KMS-11 (cell line): ENCODE results near the gene EIF4H.
"Not testable (repeated sequence)": the region's sequence is repeated elsewhere in the genome, so short reads cannot be mapped to it uniquely, and the experiment has no call there.

ENCODE experiments used
- H2AFZ ChIP-seq: fragments of 200-600 bp; sonication (generic); 2 replicates; pipeline ENCODE4 v1.6.1; 2016; ENCODE audit warnings: antibody characterized with exemption, mixed run types, low read depth
- H3K27ac ChIP-seq: fragments of 200-600 bp; sonication (generic); 2 replicates; pipeline ENCODE4 v1.6.1; 2016; ENCODE audit warnings: mild to moderate bottlenecking, mixed run types
- H3K27me3 ChIP-seq: fragments of 200-600 bp; sonication (generic); 2 replicates; pipeline ENCODE4 v1.6.1; 2017; ENCODE audit warnings: mild to moderate bottlenecking, low read depth, mixed run types, moderate library complexity; ENCODE audit not compliant: insufficient read depth
- H3K36me3 ChIP-seq: fragments of 200-600 bp; sonication (generic); 2 replicates; pipeline ENCODE4 v1.6.1; 2017; ENCODE audit warnings: mild to moderate bottlenecking, mixed run types; ENCODE audit not compliant: insufficient read depth
- H3K4me1 ChIP-seq: fragments of 200-600 bp; sonication (generic); 2 replicates; pipeline ENCODE4 v1.6.1; 2016; ENCODE audit warnings: mild to moderate bottlenecking, low read depth, mixed run types; ENCODE audit not compliant: poor library complexity, severe bottlenecking
- H3K4me2 ChIP-seq: fragments of 200-600 bp; sonication (generic); 2 replicates; pipeline ENCODE4 v1.7.0; 2016; ENCODE audit warnings: mild to moderate bottlenecking, mixed run types
- H3K4me3 ChIP-seq: fragments of 200-600 bp; sonication (generic); IDR thresholded peaks from 2 replicates; pipeline ENCODE4 v1.6.1; 2017; ENCODE audit warnings: low read depth, low read length, mixed read lengths; ENCODE audit not compliant: insufficient read depth
- H3K79me2 ChIP-seq: fragments of 200-600 bp; sonication (generic); 2 replicates; pipeline ENCODE4 v1.6.1; 2016; ENCODE audit warnings: low read depth, mixed run types; ENCODE audit not compliant: insufficient read depth
- H3K9ac ChIP-seq: fragments of 200-600 bp; sonication (generic); 2 replicates; pipeline ENCODE4 v1.6.1; 2016; ENCODE audit warnings: mild to moderate bottlenecking, mixed run types
- H4K20me1 ChIP-seq: fragments of 200-600 bp; sonication (generic); 2 replicates; pipeline ENCODE4 v1.6.1; 2016; ENCODE audit warnings: mild to moderate bottlenecking, mixed run types; ENCODE audit not compliant: insufficient read depth
- CTCF ChIP-seq: fragments of 200-600 bp; sonication (generic); conservative IDR thresholded peaks from 2 replicates; pipeline ENCODE4 v1.6.1; 2017; ENCODE audit warnings: low read depth, mild to moderate bottlenecking, antibody characterized with exemption, low read length, moderate library complexity, mixed read lengths

EIF4H gene

GRCh38 chr7:74202841-74203556, 28.8 kb downstream of the EIF4H start:
- Histone ChIP-seq H3K4me2 (peak overlapping the region; percentile 10; the same call in 1 of the 2 replicates), H3K36me3 (no peaks in the 10 kb centered on the region), H4K20me1 (0 out of 2 replicates have a peak, but pooled peaks cover 5% of the 10 kb centered on the region), H3K4me1 (peaks cover 17% of the 10 kb centered on the region), H3K9ac (no peak overlapping the region), H2AFZ (no peak overlapping the region), H3K79me2 (no peaks in the 10 kb centered on the region), H3K4me3 (no peak overlapping the region), H3K27me3 (peaks cover 61% of the 10 kb centered on the region), H3K27ac (no peak overlapping the region)
- peak; percentile 78 for TF ChIP-seq CTCF

DNA sequence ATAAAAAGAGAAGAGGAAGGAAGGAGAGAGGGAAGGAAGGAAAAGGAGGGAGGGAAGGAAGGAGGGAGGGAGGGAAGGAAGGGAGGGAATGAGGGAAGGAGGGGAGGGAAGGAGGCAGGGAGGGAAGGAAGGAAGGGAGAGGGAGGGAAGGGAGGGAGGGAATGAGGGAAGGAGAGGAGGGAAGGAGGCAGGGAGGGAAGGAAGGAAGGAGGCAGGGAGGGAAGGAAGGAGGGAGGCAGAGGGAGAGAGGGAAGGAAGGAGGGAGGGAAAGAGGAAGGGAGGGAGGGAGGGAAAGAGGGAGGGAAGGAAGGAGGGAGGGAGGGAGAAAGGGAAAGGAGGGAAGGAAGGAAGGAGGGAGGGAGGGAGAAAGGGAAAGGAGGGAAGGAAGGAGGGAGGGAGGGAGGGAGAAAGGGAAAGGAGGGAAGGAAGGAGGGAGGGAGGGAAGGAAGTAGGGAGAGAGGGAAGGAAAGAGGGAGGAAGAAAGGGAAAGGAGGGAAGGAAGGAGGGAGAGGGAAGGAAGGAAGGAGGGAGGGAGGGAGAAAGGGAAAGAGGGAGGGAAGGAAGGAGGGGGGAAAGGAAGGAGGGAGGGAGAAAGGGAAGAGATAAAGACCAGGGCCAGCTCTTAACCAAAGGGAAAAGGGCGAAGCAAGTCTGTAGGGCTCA, 29.9 kb downstream of the EIF4H start:
- H3K4me3 ChIP-seq = no peak overlapping the region
- no peak for TF ChIP-seq CTCF
- no peak overlapping the region for H3K27ac ChIP-seq
- H3K4me2 ChIP-seq = no peak overlapping the region
- H3K9ac ChIP-seq = no peak overlapping the region
- H3K27me3 ChIP-seq = peaks cover 70% of the 10 kb centered on the region
- 0 out of 2 replicates have a peak, but pooled peaks cover 5% of the 10 kb centered on the region for H4K20me1 ChIP-seq
- H3K79me2 ChIP-seq = no peaks in the 10 kb centered on the region
- no peaks in the 10 kb centered on the region for H3K36me3 ChIP-seq
- no peak overlapping the region for H2AFZ ChIP-seq
- peaks cover 17% of the 10 kb centered on the region for H3K4me1 ChIP-seq

DNA sequence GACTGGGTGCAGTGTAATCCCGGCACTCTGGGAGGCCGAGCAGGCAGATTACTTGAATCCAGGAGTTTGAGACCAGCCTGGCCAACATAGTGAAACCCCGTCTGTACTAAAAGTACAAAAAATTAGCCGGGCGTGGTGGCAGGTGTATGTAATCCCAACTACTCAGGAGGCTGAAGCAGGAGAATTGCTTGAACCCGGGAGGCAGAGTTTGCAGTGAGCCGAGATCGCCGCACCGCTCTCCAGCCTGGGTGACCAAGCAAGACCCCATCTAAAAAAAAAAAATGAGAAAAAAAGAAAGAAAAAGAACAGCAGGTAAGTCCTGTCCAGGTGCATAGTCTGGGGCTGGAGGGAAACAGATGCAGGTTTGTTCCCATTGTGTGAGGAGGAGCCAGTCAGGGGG, 31.9 kb downstream of the EIF4H start:
- H3K4me1 ChIP-seq = peaks cover 17% of the 10 kb centered on the region
- H3K79me2 ChIP-seq, H3K27ac ChIP-seq, H3K36me3 ChIP-seq, H4K20me1 ChIP-seq, H3K4me3 ChIP-seq, H3K4me2 ChIP-seq, H3K9ac ChIP-seq, H2AFZ ChIP-seq: not testable (repeated sequence)
- H3K27me3 ChIP-seq = peaks cover 81% of the 10 kb centered on the region

DNA sequence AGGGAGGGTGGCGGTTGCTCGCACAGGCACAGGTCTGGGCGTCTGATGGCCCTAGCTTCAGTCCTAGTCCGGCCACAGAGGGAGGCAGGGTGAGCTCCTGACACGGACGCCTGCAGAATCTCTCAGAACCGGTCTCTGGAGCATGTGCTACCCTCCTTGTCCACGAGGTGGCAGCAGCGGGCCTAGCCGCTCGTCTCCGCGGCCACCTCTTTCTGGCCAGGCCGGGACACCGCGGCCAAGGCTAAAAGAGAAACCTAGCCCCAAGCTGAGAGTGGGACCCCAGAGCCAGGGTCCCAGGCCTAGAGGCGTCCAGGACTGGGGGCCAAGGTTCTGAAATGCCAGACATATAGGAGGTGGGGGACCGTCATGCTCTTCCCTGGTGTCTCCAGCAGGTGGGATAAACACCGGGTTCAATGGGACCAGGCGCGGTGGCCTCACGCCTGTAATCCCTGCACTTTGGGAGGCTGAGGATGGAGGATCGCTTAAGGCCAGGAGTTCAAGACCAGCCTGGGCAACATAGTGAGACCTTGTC, 32.5 kb downstream of the EIF4H start:
- no peaks in the 10 kb centered on the region for H3K79me2 ChIP-seq
- peak overlapping the region; percentile 51 for H3K4me2 ChIP-seq
- H3K27ac ChIP-seq = no peak overlapping the region
- H3K4me1 ChIP-seq = peaks cover 17% of the 10 kb centered on the region
- H4K20me1 ChIP-seq = no peaks in the 10 kb centered on the region
- no peaks in the 10 kb centered on the region for H3K36me3 ChIP-seq
- H3K27me3 ChIP-seq = peaks cover 85% of the 10 kb centered on the region
- peak; percentile 99 for TF ChIP-seq CTCF
- H2AFZ ChIP-seq = peak overlapping the region; percentile 39
- H3K9ac ChIP-seq = no peak overlapping the region
- H3K4me3 ChIP-seq = no peak overlapping the region
